HepG2 (cell line): ENCODE measurements around the gene SSTR5. TPM values are rescaled to one million over a fixed set of nuclear protein-coding genes. Genes with fewer than 3 reads are reported as not detected.

Experiments
- ATAC-seq: fragments of 200-7000 bp; cut with Tn5 transposase; 3 replicates; pipeline ENCODE4 v1.9.1; 2020; ENCODE audit warnings: mild to moderate bottlenecking, moderate library complexity
- BruUV-seq: library from RNA; stranded (reverse); fragments of 400-500 nt; replicated peaks from 2 replicates; lab custom pipeline; 2021; lab: Mats Ljungman, UMichigan
- CTCF ChIA-PET: fragments of 300-600 bp; formaldehyde crosslinking; extraction: SDS; loops from one replicate; lab custom pipeline; 2021; ENCODE audit warnings: low total read pairs, inconsistent platforms, low intra/inter-chr PET ratio; lab: Yijun Ruan, JAX
- POLR2A ChIA-PET: fragments of 350-600 bp; sonication (Branson Sonifier 250); formaldehyde crosslinking; loops from one replicate; lab custom pipeline; 2020; ENCODE audit warnings: antibody characterized with exemption, inconsistent platforms; lab: Yijun Ruan, JAX
- DNase-seq: peaks from one replicate; pipeline ENCODE4 v3.0.0-alpha.2; 2015; ENCODE audit warnings: low spot score
- FAIRE-seq: peaks from 3 replicates; lab custom pipeline; 2011; peaks lifted over from hg19 to GRCh38; lab: Jason Lieb, UNC
- H2AFZ ChIP-seq: one replicate; pipeline ENCODE4 v1.6.1; 2011; ENCODE audit warnings: low read length, inconsistent platforms
- H3K27ac ChIP-seq: fragments of 300-600 bp; 3 replicates; pipeline ENCODE4 v1.8.0; 2011; ENCODE audit warnings: mixed run types, mild to moderate bottlenecking, mixed read lengths, low read length, inconsistent platforms; ENCODE audit not compliant: insufficient read depth; ENCODE audit errors: extremely low read length
- H3K27me3 ChIP-seq, 2 experiments: fragments of 200-600 bp in 1 of 2; 2 replicates in 1 of 2; 3 replicates in 1 of 2; pipeline versions ENCODE4 v1.6.0 to v1.8.0; 2011; ENCODE audit warnings: low read length in 2 of 2, mild to moderate bottlenecking in 2 of 2, moderate library complexity in 2 of 2, inconsistent platforms in 1 of 2; ENCODE audit not compliant: insufficient read depth in 2 of 2, control insufficient read depth in 1 of 2
- H3K36me3 ChIP-seq, 2 experiments: fragments of 200-600 bp in 1 of 2; replicated peaks in 1 of 2; 2 replicates in 1 of 2; 3 replicates in 1 of 2; pipeline versions ENCODE4 v1.5.1 to v1.8.0; 2011; ENCODE audit warnings: low read length in 2 of 2, inconsistent platforms in 1 of 2; ENCODE audit not compliant: insufficient read depth in 2 of 2, control insufficient read depth in 1 of 2
- H3K4me1 ChIP-seq: 2 replicates; pipeline ENCODE4 v1.5.1; 2012; ENCODE audit warnings: low read length, inconsistent platforms; ENCODE audit not compliant: insufficient read depth
- H3K4me2 ChIP-seq: 2 replicates; pipeline ENCODE4 v1.6.0; 2011; ENCODE audit warnings: low read depth, low read length, inconsistent platforms
- H3K4me3 ChIP-seq, 3 experiments: fragments of 200-600 bp in 1 of 3; sonication (generic), shearing (Covaris generic) in 1 of 3; replicated peaks in 1 of 3; 2 replicates each; pipeline ENCODE4 v1.5.1; 2011 to 2016; ENCODE audit warnings: low read length in 3 of 3, inconsistent platforms in 2 of 3, low read depth in 2 of 3, mild to moderate bottlenecking in 2 of 3, control low read depth in 1 of 3, mixed read lengths in 1 of 3; ENCODE audit not compliant: insufficient read depth in 1 of 3
- H3K79me2 ChIP-seq: one replicate; pipeline ENCODE4 v1.6.1; 2011; ENCODE audit warnings: low read length, inconsistent platforms; ENCODE audit not compliant: insufficient read depth
- H3K9ac ChIP-seq: 2 replicates; pipeline ENCODE4 v1.6.0; 2011; ENCODE audit warnings: mild to moderate bottlenecking, low read depth, low read length, inconsistent platforms; ENCODE audit not compliant: insufficient read depth
- H3K9me3 ChIP-seq: 2 replicates; pipeline ENCODE4 v1.5.1; 2012; ENCODE audit warnings: mild to moderate bottlenecking, low read length
- H4K20me1 ChIP-seq: 2 replicates; pipeline ENCODE4 v1.6.0; 2011; ENCODE audit warnings: inconsistent platforms, mild to moderate bottlenecking, low read length, moderate library complexity; ENCODE audit not compliant: insufficient read depth
- AFF4 ChIP-seq: sonication (generic); formaldehyde crosslinking; IDR thresholded peaks from 2 replicates; pipeline ENCODE4 v1.4.0; 2020; ENCODE audit warnings: missing genetic modification reagents
- ZMAT3 ChIP-seq: sonication (generic); formaldehyde crosslinking; conservative IDR thresholded peaks from 2 replicates; pipeline ENCODE4 v1.7.0; 2021; ENCODE audit warnings: missing genetic modification reagents
- ZNF432 ChIP-seq: sonication (generic); formaldehyde crosslinking; IDR thresholded peaks from 2 replicates; pipeline ENCODE4 v1.5.0; 2020; ENCODE audit warnings: missing genetic modification reagents, mild to moderate bottlenecking, borderline replicate concordance
- ZSCAN21 ChIP-seq: sonication (generic); formaldehyde crosslinking; IDR thresholded peaks from 2 replicates; pipeline ENCODE4 v1.8.0; 2022; ENCODE audit warnings: mild to moderate bottlenecking, missing genetic modification reagents, moderate library complexity, borderline replicate concordance
- WGBS: methylation state at CpG from one replicate; pipeline ENCODE4 v1.1.6; 2017; ENCODE audit warnings: low lambda C conversion rate; 5-methylcytosine and 5-hydroxymethylcytosine counted together
- in situ Hi-C: cut with HindIII; loops from 2 replicates; pipeline ENCODE4 v1.10.0; 2017; ENCODE audit warnings: low pct_unique_long_range_greater_than_20kb; ENCODE audit not compliant: extremely low pct_ligation_motif_present
- intact Hi-C: fragments of 100-400 bp; cut with micrococcal nuclease; formaldehyde crosslinking; loops from one replicate; pipeline ENCODE4 v1.10.0; 2022; ENCODE audit not compliant: unreplicated experiment
- polyA plus RNA-seq, 8 experiments: library from polyadenylated mRNA; depleted of rRNA in 3 of 8; stranded (reverse) in 7 of 8; unstranded in 1 of 8; fragments of >200 nt; fragmentation: Illumina TruSeq in 4 of 8; extraction: Trizol in 4 of 8; gene quantifications; 2 replicates each; pipeline versions ENCODE4 v1.2.1 to v1.2.3, GENCODE V29; 2011 to 2016; ENCODE audit warnings: low read depth in 4 of 8, missing spikeins in 1 of 8, mixed read lengths in 1 of 8; ENCODE audit not compliant: insufficient read depth in 1 of 8
- total RNA-seq, 5 experiments: library from RNA; depleted of rRNA; stranded (reverse); fragments of >200 nt; fragmentation: Illumina TruSeq; extraction: Trizol; gene quantifications; 2 replicates each; pipeline ENCODE4 v1.2.3, GENCODE V29; 2016; ENCODE audit warnings: low read depth in 1 of 5
- TF ChIP-seq, protein P1 (sequence below), 2 experiments: fragments of 450-650 bp in 1 of 2; sonication (generic) in 1 of 2; formaldehyde crosslinking in 1 of 2; IDR thresholded peaks; 2 replicates each; pipeline versions ENCODE4 v1.6.1 to v1.8.0; 2016 to 2022; ENCODE audit warnings: antibody characterized with exemption in 1 of 2, mild to moderate bottlenecking in 1 of 2, missing genetic modification reagents in 1 of 2

SSTR5 gene
- total and polyA plus RNA-seq, 2 of the 13 experiments (the other 11 are each of a cell fraction or from before 2014, with no cell fraction given) = 0.20 to 0.49 TPM

DNA sequence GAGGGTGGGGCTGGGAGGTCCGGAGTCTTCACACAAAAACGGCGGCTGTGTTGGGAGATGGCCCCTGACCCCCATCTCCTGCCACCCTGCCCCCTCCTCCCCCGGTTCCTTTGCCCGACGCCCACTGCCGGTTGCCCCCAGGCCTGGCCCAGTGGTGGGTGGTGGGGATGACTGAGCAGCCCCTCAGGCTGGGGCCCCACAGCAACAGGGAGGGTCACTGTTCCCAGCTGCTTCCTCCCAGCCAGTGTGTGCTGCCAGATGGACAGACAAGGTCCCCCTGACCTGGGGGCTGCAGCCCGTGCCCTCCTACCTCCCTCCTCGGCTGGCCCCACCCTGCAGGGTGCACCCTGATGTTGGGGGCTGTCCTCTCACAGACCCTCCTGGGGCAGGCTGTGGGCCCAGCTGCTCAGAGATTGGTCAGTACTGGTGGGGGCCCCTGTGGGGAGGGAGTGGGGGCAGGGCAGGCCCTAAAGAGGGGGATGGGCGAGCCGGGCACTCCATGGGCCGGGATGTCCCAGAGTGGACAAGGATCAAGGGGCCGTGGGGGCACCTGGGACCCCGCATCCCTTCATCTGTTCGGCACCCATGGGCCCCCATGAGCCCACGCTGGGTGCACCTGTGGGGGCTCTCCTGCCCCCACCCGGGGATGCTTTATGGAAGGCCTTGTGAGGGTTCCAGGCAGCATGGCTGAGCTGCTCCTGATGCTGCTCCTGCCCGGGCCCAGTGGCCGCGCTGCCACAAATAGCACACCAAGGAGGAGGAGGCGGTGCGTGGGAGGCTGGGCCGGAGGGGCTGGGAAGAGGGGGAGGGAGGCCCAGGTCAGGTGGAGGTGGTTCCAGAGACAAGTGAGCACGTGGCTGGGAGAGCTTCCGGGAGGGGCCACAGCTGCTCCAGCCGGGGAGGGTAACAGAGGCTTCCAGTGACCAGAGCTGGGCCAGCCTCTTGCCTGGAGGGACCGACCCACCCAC, 18.4 kb downstream of the SSTR5 start:
- ATAC-seq (peak; percentile 10), FAIRE-seq (peak; percentile 28), DNase-seq (peak; percentile 60)
- no peaks in the 10 kb centered on the region for H4K20me1 ChIP-seq
- H3K9ac ChIP-seq = peak overlapping the region; percentile 76
- WGBS = 8% methylated on average over 7 of the region's 27 CpGs
- H3K79me2 ChIP-seq = no peaks in the 10 kb centered on the region
- no TSS peak for BruUV-seq
- peaks cover 47% of the 10 kb centered on the region for H3K4me1 ChIP-seq
- peak overlapping the region; percentile 94 for H3K4me2 ChIP-seq
- peaks cover 4 to 26% of the 10 kb centered on the region in 2 experiments; a peak in 4 of 5 replicates for H3K27me3 ChIP-seq
- peak overlapping the region; percentile 86 for H3K27ac ChIP-seq
- in situ Hi-C loops = no loop called here
- H2AFZ ChIP-seq = no peak overlapping the region
- POLR2A ChIA-PET = interaction anchor here (0.8 to 2.2 kb wide), 3 partner anchors 9 to 17 kb away, joined by 3 to 14 read pairs (median 5); no protein-coding TSS in a partner anchor
- intact Hi-C loops = no loop called here
- H3K36me3 ChIP-seq = no peaks in the 10 kb centered on the region
- peak overlapping the region; percentile 63 to 87 (median 78) for H3K4me3 ChIP-seq
- CTCF ChIA-PET = interaction anchor here (2.0 kb wide), 1 partner anchor 17 kb away, joined by 8 read pairs; no protein-coding TSS in a partner anchor
- H3K9me3 ChIP-seq = no peaks in the 10 kb centered on the region
- TF ChIP-seq AFF4 (CRISPR knock-in tag) = no peak; the same call in 1 of the 2 replicates
- TF ChIP-seq, protein P1, sequence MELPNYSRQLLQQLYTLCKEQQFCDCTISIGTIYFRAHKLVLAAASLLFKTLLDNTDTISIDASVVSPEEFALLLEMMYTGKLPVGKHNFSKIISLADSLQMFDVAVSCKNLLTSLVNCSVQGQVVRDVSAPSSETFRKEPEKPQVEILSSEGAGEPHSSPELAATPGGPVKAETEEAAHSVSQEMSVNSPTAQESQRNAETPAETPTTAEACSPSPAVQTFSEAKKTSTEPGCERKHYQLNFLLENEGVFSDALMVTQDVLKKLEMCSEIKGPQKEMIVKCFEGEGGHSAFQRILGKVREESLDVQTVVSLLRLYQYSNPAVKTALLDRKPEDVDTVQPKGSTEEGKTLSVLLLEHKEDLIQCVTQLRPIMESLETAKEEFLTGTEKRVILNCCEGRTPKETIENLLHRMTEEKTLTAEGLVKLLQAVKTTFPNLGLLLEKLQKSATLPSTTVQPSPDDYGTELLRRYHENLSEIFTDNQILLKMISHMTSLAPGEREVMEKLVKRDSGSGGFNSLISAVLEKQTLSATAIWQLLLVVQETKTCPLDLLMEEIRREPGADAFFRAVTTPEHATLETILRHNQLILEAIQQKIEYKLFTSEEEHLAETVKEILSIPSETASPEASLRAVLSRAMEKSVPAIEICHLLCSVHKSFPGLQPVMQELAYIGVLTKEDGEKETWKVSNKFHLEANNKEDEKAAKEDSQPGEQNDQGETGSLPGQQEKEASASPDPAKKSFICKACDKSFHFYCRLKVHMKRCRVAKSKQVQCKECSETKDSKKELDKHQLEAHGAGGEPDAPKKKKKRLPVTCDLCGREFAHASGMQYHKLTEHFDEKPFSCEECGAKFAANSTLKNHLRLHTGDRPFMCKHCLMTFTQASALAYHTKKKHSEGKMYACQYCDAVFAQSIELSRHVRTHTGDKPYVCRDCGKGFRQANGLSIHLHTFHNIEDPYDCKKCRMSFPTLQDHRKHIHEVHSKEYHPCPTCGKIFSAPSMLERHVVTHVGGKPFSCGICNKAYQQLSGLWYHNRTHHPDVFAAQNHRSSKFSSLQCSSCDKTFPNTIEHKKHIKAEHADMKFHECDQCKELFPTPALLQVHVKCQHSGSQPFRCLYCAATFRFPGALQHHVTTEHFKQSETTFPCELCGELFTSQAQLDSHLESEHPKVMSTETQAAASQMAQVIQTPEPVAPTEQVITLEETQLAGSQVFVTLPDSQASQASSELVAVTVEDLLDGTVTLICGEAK (IDR thresholded peaks at IDR 0.05) = no peak
- TF ChIP-seq, protein P1 (CRISPR knock-in tag; IDR thresholded peaks at IDR 0.05) = no peak
- peak; percentile 61; the same call in 1 of the 2 replicates for TF ChIP-seq ZMAT3 (CRISPR knock-in tag)
- no peak for TF ChIP-seq ZNF432
- peak; percentile 57; the same call in 1 of the 2 replicates for TF ChIP-seq ZSCAN21
